Esophagus mucosa (tissue), 1 donor: ENCODE measurements around the gene SH3RF2. TPM values are rescaled to one million over a fixed set of nuclear protein-coding genes. Genes with fewer than 3 reads are reported as not detected.
"Not testable (repeated sequence)": the region's sequence is repeated elsewhere in the genome, so short reads cannot be mapped to it uniquely, and the experiment has no call there.

Experiments
- ATAC-seq: fragments of 200-7000 bp; cut with Tn5 transposase; one replicate; pipeline ENCODE4 v1.9.1; 2020
- total RNA-seq: library from RNA; stranded (reverse); gene quantifications from one replicate; pipeline ENCODE4 v1.2.4, GENCODE V29; 2023
- donor health status: DM: yes; HTN: yes; CAD: no.

The SH3RF2 gene
- total RNA-seq, 1 donor from 2014 or later = 49.8 TPM

DNA sequence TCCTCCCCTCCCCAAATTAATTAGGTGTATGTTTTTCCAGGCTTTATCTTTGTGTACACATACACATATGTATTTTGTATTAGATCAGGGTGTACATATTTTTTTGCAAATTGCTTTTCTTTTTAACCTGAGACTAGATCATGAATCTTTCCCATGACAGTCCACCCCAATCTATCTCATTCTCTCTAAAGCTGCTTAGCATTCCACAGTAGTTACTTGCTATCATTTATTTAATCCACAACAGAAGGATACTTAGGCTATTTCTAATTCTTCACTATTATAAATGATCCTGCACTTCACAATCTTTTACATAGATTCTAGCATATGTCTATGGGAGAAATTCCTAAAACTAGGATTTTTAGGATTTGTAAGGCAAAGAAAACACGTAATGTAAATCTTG is 43.9 kb downstream of the SH3RF2 start:
- no peak for ATAC-seq

GRCh38 chr5:145980718-145981117 is 44.3 kb downstream of the SH3RF2 start:
- ATAC-seq = no peak

GRCh38 chr5:145981589-145982571 is 45.5 kb downstream of the SH3RF2 start:
- ATAC-seq = peak; percentile 84

DNA sequence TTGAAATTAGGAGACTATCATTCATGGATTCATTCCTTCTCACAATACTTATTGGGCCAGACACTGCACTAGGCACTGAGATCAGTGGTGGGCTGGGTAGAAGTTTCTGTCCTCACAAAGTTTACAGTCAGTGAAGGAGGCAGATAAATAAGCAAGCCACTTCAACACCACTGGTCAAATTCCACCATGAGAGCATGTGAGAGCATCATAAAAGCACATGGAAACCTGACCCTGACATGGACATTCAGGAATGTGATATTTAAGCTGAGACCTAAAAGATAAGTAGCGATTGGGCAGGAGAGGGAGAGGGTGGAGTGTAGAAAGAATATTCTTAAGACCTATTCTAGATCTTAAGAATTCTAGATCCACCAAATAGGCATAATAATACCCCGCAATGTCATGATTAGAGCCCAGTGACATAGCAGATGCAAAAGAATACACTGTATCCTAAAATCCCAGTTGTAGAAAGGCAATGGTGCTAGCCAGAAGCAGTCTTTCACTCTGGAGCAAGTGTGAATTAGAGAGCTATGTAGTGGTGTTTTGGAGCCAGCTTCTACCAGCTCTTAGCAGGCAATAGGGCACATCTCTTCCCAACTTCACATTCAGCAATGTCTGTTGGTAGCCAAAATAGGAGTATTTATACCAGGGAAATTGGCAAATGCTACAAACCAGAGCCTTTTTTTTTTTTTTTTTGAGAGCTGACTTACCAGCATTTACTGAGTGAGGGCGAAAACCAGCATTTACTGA is 46.4 kb downstream of the SH3RF2 start:
- ATAC-seq = no peak

- no peak for ATAC-seq
Observed at GRCh38 chr5:145983446-145983845, 47.1 kb downstream of the SH3RF2 start.

DNA sequence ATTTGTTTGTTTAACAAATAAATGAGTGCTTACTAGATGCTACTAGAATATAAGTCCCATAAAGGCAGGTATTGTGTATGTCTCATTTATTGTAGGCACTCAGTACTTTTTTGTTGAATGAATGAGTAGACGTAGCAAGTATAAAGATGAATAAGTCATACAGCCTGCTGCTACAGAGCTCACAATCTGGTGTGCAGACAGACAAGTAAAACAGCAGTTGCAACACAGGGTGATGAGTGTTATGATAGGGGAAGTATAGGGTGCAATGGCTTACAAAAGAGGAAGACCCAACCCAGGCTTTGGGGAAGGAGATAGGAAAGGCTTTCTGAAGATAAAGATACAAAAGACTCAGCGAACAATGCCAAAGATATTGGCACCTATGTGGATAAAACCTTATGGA is 47.7 kb downstream of the SH3RF2 start:
- peak; percentile 78 for ATAC-seq

DNA sequence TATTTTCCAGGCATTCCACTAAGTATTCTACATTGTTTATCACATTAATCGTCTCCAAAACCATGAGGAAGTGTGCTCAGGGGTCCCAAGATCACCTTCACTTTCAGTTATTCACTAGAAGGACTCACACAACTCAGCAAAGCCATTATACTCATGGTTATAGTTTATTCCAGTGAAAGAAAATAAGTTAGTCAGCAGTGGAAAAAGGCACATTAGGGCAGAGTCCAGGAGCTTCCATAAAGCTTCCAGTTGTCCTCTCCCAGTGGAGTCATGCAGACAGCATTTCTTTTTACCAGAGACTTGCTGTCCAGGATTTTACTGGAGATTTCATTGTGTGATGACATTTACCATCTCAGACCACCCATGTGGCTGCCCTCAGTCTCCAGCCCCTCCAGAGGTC is 51.5 kb downstream of the SH3RF2 start:
- ATAC-seq = no peak

- no peak for ATAC-seq
Observed at GRCh38 chr5:145988993-145989392, 52.6 kb downstream of the SH3RF2 start.

GRCh38 chr5:145989428-145989827 is 53.0 kb downstream of the SH3RF2 start:
- ATAC-seq = no peak

GRCh38 chr5:145990170-145990569 is 53.8 kb downstream of the SH3RF2 start:
- no peak for ATAC-seq

GRCh38 chr5:145991044-145991575 is 54.7 kb downstream of the SH3RF2 start:
- no peak for ATAC-seq

GRCh38 chr5:145993538-145993937 is 57.2 kb downstream of the SH3RF2 start:
- ATAC-seq = not testable (repeated sequence)

DNA sequence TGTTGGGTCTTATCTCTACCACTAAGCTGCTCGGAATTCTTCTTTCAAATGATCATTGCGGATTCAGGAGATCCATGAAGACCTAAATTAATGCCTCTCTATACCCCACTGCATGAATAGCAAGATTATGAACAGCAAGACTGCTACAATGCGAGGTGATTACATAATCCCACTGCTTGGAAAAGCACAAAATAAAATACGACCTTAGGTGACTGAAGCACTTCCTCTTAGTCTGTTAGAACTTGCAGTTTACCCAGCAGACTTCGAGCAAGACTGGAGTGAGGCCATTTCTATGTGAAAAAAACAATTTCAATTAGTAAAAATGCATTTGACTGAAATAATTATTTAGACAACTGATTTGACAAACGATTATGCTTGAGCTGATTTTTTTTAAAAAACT is 59.8 kb downstream of the SH3RF2 start:
- ATAC-seq = no peak

DNA sequence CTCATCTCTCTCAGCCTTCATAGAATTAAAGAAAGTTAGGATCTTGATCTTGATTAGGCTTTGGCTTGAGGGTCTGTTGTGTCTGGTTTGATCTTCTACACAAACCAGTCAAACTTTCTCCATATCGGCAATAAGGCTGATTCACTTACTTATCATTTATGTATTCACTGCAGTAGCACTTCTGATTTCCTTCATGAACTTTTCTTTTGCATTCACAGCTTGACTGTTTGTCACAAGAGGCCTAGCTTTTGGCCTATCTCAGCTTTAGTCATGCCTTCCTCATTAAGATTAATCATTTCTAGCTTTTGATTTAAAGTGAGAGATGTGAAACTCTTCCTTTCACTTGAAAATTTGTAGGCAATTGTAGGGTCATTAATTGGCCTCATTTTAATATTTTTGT is 62.8 kb downstream of the SH3RF2 start:
- no peak for ATAC-seq

DNA sequence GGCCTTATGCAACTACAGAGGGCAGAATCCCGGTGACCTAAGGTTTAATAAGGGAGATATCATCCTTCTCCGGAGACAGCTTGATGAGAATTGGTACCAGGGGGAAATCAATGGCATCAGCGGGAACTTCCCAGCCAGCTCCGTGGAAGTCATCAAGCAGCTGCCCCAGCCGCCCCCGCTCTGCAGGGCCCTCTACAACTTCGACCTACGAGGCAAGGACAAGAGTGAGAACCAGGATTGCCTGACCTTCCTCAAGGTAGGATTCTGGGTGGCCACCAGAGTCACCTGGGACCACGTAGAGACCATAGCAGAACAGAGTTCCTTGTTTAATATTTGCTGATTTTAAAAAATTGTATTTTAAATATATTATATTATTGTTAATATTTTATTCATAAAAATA is 63.7 kb downstream of the SH3RF2 start:
- no peak for ATAC-seq

- ATAC-seq = no peak
Observed at GRCh38 chr5:146001544-146002190, 65.3 kb downstream of the SH3RF2 start.

DNA sequence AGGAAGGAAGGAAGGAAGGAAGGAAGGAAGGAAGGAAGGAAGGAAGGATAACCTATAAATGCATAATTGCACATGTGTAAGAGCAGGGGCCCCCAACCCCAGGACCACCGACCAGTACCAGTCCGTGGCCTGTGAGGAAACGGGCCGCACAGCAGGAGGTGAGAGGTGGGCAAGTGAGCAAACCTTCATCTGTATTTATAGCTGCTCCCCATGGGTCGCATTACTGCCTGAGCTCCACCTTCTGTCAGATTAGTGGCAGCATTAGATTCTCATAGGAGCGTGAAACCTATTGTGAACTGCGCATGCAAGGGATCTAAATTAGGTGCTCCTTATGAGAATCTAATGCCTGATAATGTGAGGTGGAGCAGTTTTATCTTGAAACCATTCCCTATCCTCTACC is 66.1 kb downstream of the SH3RF2 start:
- no peak for ATAC-seq

GRCh38 chr5:146003852-146004251 is 67.5 kb downstream of the SH3RF2 start:
- ATAC-seq = no peak

DNA sequence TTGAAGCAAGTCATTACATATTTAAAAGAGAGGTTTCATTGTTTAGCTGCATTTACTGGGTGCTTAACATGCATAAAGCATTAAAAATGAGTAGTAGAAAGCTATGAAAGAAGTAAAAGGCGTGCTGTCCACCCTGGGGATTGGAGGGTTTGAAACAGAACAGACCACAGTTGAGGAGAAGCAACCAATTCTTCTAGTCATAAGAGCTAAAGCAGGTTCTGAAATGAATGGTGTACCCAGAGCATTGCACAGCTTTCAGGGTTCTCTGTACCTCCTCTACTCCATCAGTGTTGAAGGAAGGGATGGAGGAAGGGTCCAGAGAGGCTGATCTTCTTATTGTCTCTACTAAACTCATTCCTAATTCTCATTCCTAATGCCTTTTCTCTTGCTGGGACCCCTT is 68.9 kb downstream of the SH3RF2 start:
- no peak for ATAC-seq

GRCh38 chr5:146005723-146006122 is 69.3 kb downstream of the SH3RF2 start:
- ATAC-seq = no peak

- no peak for ATAC-seq
Observed at GRCh38 chr5:146006470-146007190, 70.3 kb downstream of the SH3RF2 start.

DNA sequence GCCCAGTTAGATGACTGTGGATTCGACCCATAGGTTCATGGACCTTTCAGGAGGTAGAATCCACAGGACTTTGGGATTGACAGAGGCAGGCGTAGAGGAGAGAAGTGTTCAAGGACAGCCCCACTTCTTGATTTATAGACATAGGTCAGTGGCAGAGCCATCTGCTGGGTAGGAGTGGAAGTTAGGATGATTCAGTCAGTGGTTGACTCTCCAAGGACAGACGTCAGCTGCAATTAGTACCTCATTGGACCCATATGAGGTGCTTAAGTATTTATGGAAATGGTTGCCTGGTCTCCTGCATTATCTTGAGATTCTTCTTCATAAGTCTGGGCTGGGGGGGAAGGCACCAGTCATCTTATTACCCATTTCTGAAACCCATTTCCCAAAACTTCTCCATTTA is 70.9 kb downstream of the SH3RF2 start:
- ATAC-seq = peak; percentile 49
